Neural cell (in vitro differentiated cells): ENCODE results near the gene MAPK1IP1L. TPM values are rescaled to one million over a fixed set of nuclear protein-coding genes. Genes with fewer than 3 reads are reported as not detected.

Experiments
- H2AFZ ChIP-seq: fragments of 200-600, 300-800 bp; sonication (generic), shearing (Covaris generic); 2 replicates; pipeline ENCODE4 v1.6.0; 2014; ENCODE audit warnings: low read depth, mild to moderate bottlenecking, antibody characterized with exemption, low read length, moderate library complexity
- H3F3A ChIP-seq: fragments of 200-600 bp; shearing (Covaris generic); 2 replicates; pipeline ENCODE4 v1.6.1; 2016; ENCODE audit warnings: mild to moderate bottlenecking, moderate library complexity, mixed read lengths, antibody characterized with exemption, low read length; ENCODE audit not compliant: insufficient read depth, poor library complexity, severe bottlenecking
- H3K27ac ChIP-seq: fragments of 200-600, 300-800 bp; sonication (generic), shearing (Covaris generic); 2 replicates; pipeline ENCODE4 v1.5.1; 2014; ENCODE audit warnings: mild to moderate bottlenecking, low read length, moderate library complexity
- H3K27me3 ChIP-seq: fragments of 300-800, 200-600 bp; sonication (generic), shearing (Covaris generic); 2 replicates; pipeline ENCODE4 v1.6.0; 2014; ENCODE audit warnings: mild to moderate bottlenecking, low read depth, low read length, moderate library complexity; ENCODE audit not compliant: insufficient read depth
- H3K36me3 ChIP-seq: fragments of 300-800, 200-600 bp; sonication (generic), shearing (Covaris generic); 2 replicates; pipeline ENCODE4 v1.5.1; 2014; ENCODE audit warnings: mild to moderate bottlenecking, antibody characterized with exemption, low read length, moderate library complexity; ENCODE audit not compliant: insufficient read depth
- H3K4me2 ChIP-seq: fragments of 300-800, 200-600 bp; sonication (generic), shearing (Covaris generic); 2 replicates; pipeline ENCODE4 v1.6.0; 2014; ENCODE audit warnings: mild to moderate bottlenecking, low read length
- H3K4me3 ChIP-seq: fragments of 300-800, 200-600 bp; sonication (generic), shearing (Covaris generic); 2 replicates; pipeline ENCODE4 v1.5.1; 2014; ENCODE audit warnings: mild to moderate bottlenecking, low read length, moderate library complexity
- H3K79me2 ChIP-seq: fragments of 200-600 bp; shearing (Covaris generic); replicated peaks from 2 replicates; pipeline ENCODE4 v1.6.0; 2014; ENCODE audit warnings: mild to moderate bottlenecking, low read length, moderate library complexity; ENCODE audit not compliant: insufficient read depth
- H3K9ac ChIP-seq: fragments of 300-800, 200-600 bp; sonication (generic), shearing (Covaris generic); 2 replicates; pipeline ENCODE4 v1.6.1; 2016; ENCODE audit warnings: mild to moderate bottlenecking, low read length, mixed read lengths
- H3K9me2 ChIP-seq: fragments of 200-600 bp; shearing (Covaris generic); 2 replicates; pipeline ENCODE4 v1.6.1; 2016; ENCODE audit warnings: mild to moderate bottlenecking, low read length, mixed read lengths; ENCODE audit not compliant: insufficient read depth
- H3K9me3 ChIP-seq: fragments of 200-600, 300-800 bp; sonication (generic), shearing (Covaris generic); 2 replicates; pipeline ENCODE4 v1.6.1; 2016; ENCODE audit warnings: mild to moderate bottlenecking, mixed run types, low read length, moderate library complexity, mixed read lengths
- H4K20me1 ChIP-seq: fragments of 200-600 bp; shearing (Covaris generic); 2 replicates; pipeline ENCODE4 v1.6.1; 2016; ENCODE audit warnings: mild to moderate bottlenecking, mixed run types; ENCODE audit not compliant: insufficient read depth
- CTCF ChIP-seq: fragments of 450-650 bp; IDR thresholded peaks from 2 replicates; pipeline ENCODE4 v1.5.1; 2014; ENCODE audit warnings: antibody characterized with exemption, mild to moderate bottlenecking, moderate library complexity; ENCODE audit not compliant: poor library complexity, severe bottlenecking
- EP300 ChIP-seq: fragments of 450-650 bp; conservative IDR thresholded peaks from 2 replicates; pipeline ENCODE4 v1.6.1; 2014; ENCODE audit warnings: antibody characterized with exemption, mild to moderate bottlenecking, moderate library complexity; ENCODE audit not compliant: poor library complexity, severe bottlenecking
- EZH2 ChIP-seq: fragments of 200-600, 300-800 bp; shearing (Covaris generic), sonication (generic); IDR thresholded peaks from 2 replicates; pipeline ENCODE4 v1.6.1; 2014; ENCODE audit warnings: antibody characterized with exemption, low read length, borderline replicate concordance, mild to moderate bottlenecking; ENCODE audit not compliant: insufficient read depth, poor library complexity, severe bottlenecking
- MXI1 ChIP-seq: fragments of 450-650 bp; conservative IDR thresholded peaks from 2 replicates; pipeline ENCODE4 v1.6.1; 2014; ENCODE audit warnings: antibody characterized with exemption, mild to moderate bottlenecking; ENCODE audit not compliant: poor library complexity, severe bottlenecking
- POLR2AphosphoS5 ChIP-seq: IDR thresholded peaks from 2 replicates; pipeline ENCODE4 v1.6.1; 2012
- RAD21 ChIP-seq: fragments of 450-650 bp; conservative IDR thresholded peaks from 2 replicates; pipeline ENCODE4 v1.6.1; 2014; ENCODE audit warnings: antibody characterized with exemption, mild to moderate bottlenecking, moderate library complexity
- SMC3 ChIP-seq: fragments of 450-650 bp; conservative IDR thresholded peaks from 2 replicates; pipeline ENCODE4 v1.6.1; 2014; ENCODE audit warnings: antibody characterized with exemption, mild to moderate bottlenecking, moderate library complexity; ENCODE audit not compliant: poor library complexity
- TAF1 ChIP-seq: IDR thresholded peaks from 2 replicates; pipeline ENCODE4 v1.6.1; 2012; ENCODE audit warnings: low read depth
- polyA plus RNA-seq: library from polyadenylated mRNA; depleted of rRNA; stranded (reverse); fragments of >200 nt; gene quantifications from 2 replicates; pipeline ENCODE4 v1.2.3, GENCODE V29; 2014
- TF ChIP-seq, protein P1 (sequence below): IDR thresholded peaks from 2 replicates; pipeline ENCODE4 v1.6.1; 2012; ENCODE audit warnings: borderline replicate concordance

The MAPK1IP1L gene
- polyA plus RNA-seq, 1 donor from 2014 or later: 35.4 TPM

DNA sequence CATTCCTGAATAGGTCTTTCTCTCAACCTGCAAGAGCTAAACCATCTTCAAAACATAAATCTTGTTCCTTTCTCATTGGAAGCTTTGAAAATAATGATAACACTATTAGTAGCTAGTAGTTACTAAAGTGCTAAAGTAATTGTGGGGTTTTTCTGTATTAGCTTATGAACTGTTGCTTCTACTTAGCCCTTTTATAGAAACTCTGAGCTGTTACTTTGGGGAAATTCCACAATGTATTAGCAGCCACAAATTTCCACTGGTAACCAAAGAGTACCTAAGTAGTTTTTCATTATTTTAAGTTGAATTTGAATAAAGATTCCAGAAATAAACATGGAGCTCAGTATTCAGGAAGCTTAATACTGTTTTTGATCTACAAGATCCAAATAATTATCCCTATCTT is 6.4 kb upstream of the MAPK1IP1L start:
- no peak overlapping the region for H2AFZ ChIP-seq
- no peak for TF ChIP-seq TAF1
- no peak for TF ChIP-seq RAD21
- TF ChIP-seq, protein P1, sequence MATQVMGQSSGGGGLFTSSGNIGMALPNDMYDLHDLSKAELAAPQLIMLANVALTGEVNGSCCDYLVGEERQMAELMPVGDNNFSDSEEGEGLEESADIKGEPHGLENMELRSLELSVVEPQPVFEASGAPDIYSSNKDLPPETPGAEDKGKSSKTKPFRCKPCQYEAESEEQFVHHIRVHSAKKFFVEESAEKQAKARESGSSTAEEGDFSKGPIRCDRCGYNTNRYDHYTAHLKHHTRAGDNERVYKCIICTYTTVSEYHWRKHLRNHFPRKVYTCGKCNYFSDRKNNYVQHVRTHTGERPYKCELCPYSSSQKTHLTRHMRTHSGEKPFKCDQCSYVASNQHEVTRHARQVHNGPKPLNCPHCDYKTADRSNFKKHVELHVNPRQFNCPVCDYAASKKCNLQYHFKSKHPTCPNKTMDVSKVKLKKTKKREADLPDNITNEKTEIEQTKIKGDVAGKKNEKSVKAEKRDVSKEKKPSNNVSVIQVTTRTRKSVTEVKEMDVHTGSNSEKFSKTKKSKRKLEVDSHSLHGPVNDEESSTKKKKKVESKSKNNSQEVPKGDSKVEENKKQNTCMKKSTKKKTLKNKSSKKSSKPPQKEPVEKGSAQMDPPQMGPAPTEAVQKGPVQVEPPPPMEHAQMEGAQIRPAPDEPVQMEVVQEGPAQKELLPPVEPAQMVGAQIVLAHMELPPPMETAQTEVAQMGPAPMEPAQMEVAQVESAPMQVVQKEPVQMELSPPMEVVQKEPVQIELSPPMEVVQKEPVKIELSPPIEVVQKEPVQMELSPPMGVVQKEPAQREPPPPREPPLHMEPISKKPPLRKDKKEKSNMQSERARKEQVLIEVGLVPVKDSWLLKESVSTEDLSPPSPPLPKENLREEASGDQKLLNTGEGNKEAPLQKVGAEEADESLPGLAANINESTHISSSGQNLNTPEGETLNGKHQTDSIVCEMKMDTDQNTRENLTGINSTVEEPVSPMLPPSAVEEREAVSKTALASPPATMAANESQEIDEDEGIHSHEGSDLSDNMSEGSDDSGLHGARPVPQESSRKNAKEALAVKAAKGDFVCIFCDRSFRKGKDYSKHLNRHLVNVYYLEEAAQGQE: no peak
- no peak for TF ChIP-seq EP300
- no peak for TF ChIP-seq EZH2
- TF ChIP-seq CTCF: no peak
- no peak for TF ChIP-seq MXI1
- TF ChIP-seq SMC3: no peak
- no peak for TF ChIP-seq POLR2AphosphoS5
- no peaks in the 10 kb centered on the region for H3F3A ChIP-seq
- no peaks in the 10 kb centered on the region for H3K36me3 ChIP-seq
- H3K27me3 ChIP-seq: no peaks in the 10 kb centered on the region
- H3K4me2 ChIP-seq: no peak overlapping the region
- no peak overlapping the region for H3K4me3 ChIP-seq
- H4K20me1 ChIP-seq: no peaks in the 10 kb centered on the region
- no peak overlapping the region for H3K27ac ChIP-seq
- no peaks in the 10 kb centered on the region for H3K9me3 ChIP-seq
- H3K9ac ChIP-seq: no peak overlapping the region
- H3K79me2 ChIP-seq: no peaks in the 10 kb centered on the region
- no peaks in the 10 kb centered on the region for H3K9me2 ChIP-seq

GRCh38 chr14:55047301-55048053 is 4.0 kb upstream of the MAPK1IP1L start:
- no peak overlapping the region for H2AFZ ChIP-seq
- H3K27me3 ChIP-seq: no peaks in the 10 kb centered on the region
- H3K79me2 ChIP-seq: no peaks in the 10 kb centered on the region
- peaks cover 9% of the 10 kb centered on the region for H3F3A ChIP-seq
- H3K4me3 ChIP-seq: no peak overlapping the region
- no peak overlapping the region for H3K4me2 ChIP-seq
- H3K36me3 ChIP-seq: no peaks in the 10 kb centered on the region
- H3K27ac ChIP-seq: no peak overlapping the region
- H3K9me2 ChIP-seq: no peaks in the 10 kb centered on the region
- TF ChIP-seq EZH2 (no peak), EP300 (no peak)
- H4K20me1 ChIP-seq: no peaks in the 10 kb centered on the region
- no peak overlapping the region for H3K9ac ChIP-seq
- no peaks in the 10 kb centered on the region for H3K9me3 ChIP-seq
